Chondrocyte (in vitro differentiated cells): ENCODE results near the gene CASP8AP2. TPM values are rescaled to one million over a fixed set of nuclear protein-coding genes. Genes with fewer than 3 reads are reported as not detected.

ENCODE experiments used
- DNase-seq: peaks from one replicate; pipeline ENCODE4 v3.0.0; 2021; ENCODE audit warnings: mixed read lengths, low spot score
- H3K27ac Mint-ChIP-seq: one replicate; pipeline ENCODE4 v1.8.0; 2021; ENCODE audit warnings: mild to moderate bottlenecking, moderate library complexity, mixed read lengths; ENCODE audit not compliant: unreplicated experiment
- H3K27me3 Mint-ChIP-seq: 2 replicates; pipeline ENCODE4 v1.8.0; 2021; ENCODE audit warnings: low read depth, mixed read lengths
- H3K36me3 Mint-ChIP-seq: 2 replicates; pipeline ENCODE4 v1.8.0; 2021; ENCODE audit warnings: low read depth, mixed read lengths
- H3K4me1 Mint-ChIP-seq: 2 replicates; pipeline ENCODE4 v1.8.0; 2021; ENCODE audit warnings: low read depth, mild to moderate bottlenecking, mixed read lengths
- H3K4me3 Mint-ChIP-seq: one replicate; pipeline ENCODE4 v1.8.0; 2021; ENCODE audit warnings: mild to moderate bottlenecking, moderate library complexity, mixed read lengths; ENCODE audit not compliant: unreplicated experiment
- H3K9me3 Mint-ChIP-seq: 2 replicates; pipeline ENCODE4 v1.8.0; 2021; ENCODE audit warnings: low read depth, mixed read lengths
- CTCF ChIP-seq: fragments of 200-600 bp; sonication (generic); IDR thresholded peaks from 2 replicates; pipeline ENCODE4 v1.5.0; 2021; ENCODE audit warnings: antibody characterized with exemption, mild to moderate bottlenecking, moderate library complexity
- total RNA-seq: library from RNA; stranded (reverse); gene quantifications from 3 replicates; pipeline ENCODE4 v1.2.1, GENCODE V29; 2021

Gene CASP8AP2
- total RNA-seq, 1 donor from 2014 or later = 14.3 TPM

GRCh38 chr6:89786970-89787369, 42.7 kb upstream of the CASP8AP2 start:
- Mint-ChIP-seq H3K9me3 (peaks cover 4% of the 10 kb centered on the region), H3K36me3 (peaks cover 39% of the 10 kb centered on the region), H3K27me3 (no peaks in the 10 kb centered on the region), H3K4me3 (no peak overlapping the region), H3K27ac (no peak overlapping the region), H3K4me1 (no peaks in the 10 kb centered on the region)
- DNase-seq = no peak
- no peak for TF ChIP-seq CTCF

GRCh38 chr6:89787660-89788328, 41.9 kb upstream of the CASP8AP2 start:
- no peak for TF ChIP-seq CTCF
- Mint-ChIP-seq H3K4me1 (no peaks in the 10 kb centered on the region), H3K4me3 (no peak overlapping the region), H3K27me3 (no peaks in the 10 kb centered on the region), H3K27ac (no peak overlapping the region), H3K36me3 (peaks cover 39% of the 10 kb centered on the region), H3K9me3 (peaks cover 4% of the 10 kb centered on the region)
- no peak for DNase-seq

GRCh38 chr6:89789980-89790379, 39.7 kb upstream of the CASP8AP2 start:
- Mint-ChIP-seq H3K27me3 (no peaks in the 10 kb centered on the region), H3K36me3 (peaks cover 33% of the 10 kb centered on the region), H3K27ac (no peak overlapping the region), H3K4me3 (no peak overlapping the region), H3K9me3 (no peaks in the 10 kb centered on the region), H3K4me1 (peaks cover 13% of the 10 kb centered on the region)
- DNase-seq = no peak
- TF ChIP-seq CTCF = no peak

GRCh38 chr6:89790403-89790802, 39.3 kb upstream of the CASP8AP2 start:
- Mint-ChIP-seq H3K4me3 (no peak overlapping the region), H3K9me3 (no peaks in the 10 kb centered on the region), H3K27me3 (no peaks in the 10 kb centered on the region), H3K4me1 (peaks cover 13% of the 10 kb centered on the region), H3K27ac (no peak overlapping the region), H3K36me3 (peaks cover 29% of the 10 kb centered on the region)
- no peak for DNase-seq
- TF ChIP-seq CTCF = no peak

- H3K4me3 Mint-ChIP-seq = no peak overlapping the region
- no peaks in the 10 kb centered on the region for H3K9me3 Mint-ChIP-seq
- H3K36me3 Mint-ChIP-seq = peaks cover 21% of the 10 kb centered on the region
- no peaks in the 10 kb centered on the region for H3K27me3 Mint-ChIP-seq
- DNase-seq = no peak
- H3K4me1 Mint-ChIP-seq = peaks cover 16% of the 10 kb centered on the region
- no peak overlapping the region for H3K27ac Mint-ChIP-seq
- peak; percentile 75 for TF ChIP-seq CTCF
Observed at GRCh38 chr6:89792881-89793280, 36.8 kb upstream of the CASP8AP2 start.
